ENCODE results near the gene ATP5MK. TPM values are rescaled to one million over a fixed set of nuclear protein-coding genes. Genes with fewer than 3 reads are reported as not detected.

Gene ATP5MK
- total RNA-seq, 1 experiment from 2014 or later, result 556 TPM

- H3K4me2 ChIP-seq (ENCODE audit: low read length), result no peak overlapping the region
- no peaks in the 10 kb centered on the region for H3K9me3 ChIP-seq (ENCODE audit: control insufficient read depth in 1 of 2, insufficient read depth in 1 of 2, low read depth in 1 of 2, low read length in 2 of 2)
- H3K4me3 ChIP-seq (replicated peaks in 1 of 2; ENCODE audit: low read depth in 1 of 2, low read length in 2 of 2), result no peak overlapping the region
- intact Hi-C loops (cut with micrococcal nuclease), result no loop called here
- no peak for TF ChIP-seq EZH2phosphoT487 (IDR thresholded peaks at IDR 0.05; ENCODE audit: borderline replicate concordance)
- TF ChIP-seq ZFX (IDR thresholded peaks at IDR 0.05), result no peak
- TF ChIP-seq SIN3A (IDR thresholded peaks at IDR 0.05; ENCODE audit: low read depth), result no peak
- no peak for TF ChIP-seq CTCF (IDR thresholded peaks at IDR 0.05 in 2 of 3, conservative IDR thresholded peaks at IDR 0.05 in 1 of 3; ENCODE audit: borderline replicate concordance in 1 of 3, insufficient read depth in 1 of 3, low read depth in 2 of 3, low read length in 2 of 3)
- TF ChIP-seq POLR2A (IDR thresholded peaks at IDR 0.05; ENCODE audit: borderline replicate concordance, extremely low read depth, insufficient read depth, insufficient read length), result no peak
- TF ChIP-seq POLR2AphosphoS5 (IDR thresholded peaks at IDR 0.05; ENCODE audit: low read depth, low read length), result no peak
- no peak for TF ChIP-seq ZBTB33 (IDR thresholded peaks at IDR 0.05; ENCODE audit: extremely low read depth, insufficient replicate concordance, low read length)
- no peak for TF ChIP-seq SP1 (IDR thresholded peaks at IDR 0.05; ENCODE audit: low read depth)
- TF ChIP-seq FOSL1 (IDR thresholded peaks at IDR 0.05; ENCODE audit: low read depth), result no peak
- TF ChIP-seq YY1 (IDR thresholded peaks at IDR 0.05; ENCODE audit: extremely low read depth, insufficient replicate concordance, low read depth, low read length), result no peak
- no peak for TF ChIP-seq ZNF274 (IDR thresholded peaks at IDR 0.05; ENCODE audit: low read depth, low read length)
- TF ChIP-seq SRF (IDR thresholded peaks at IDR 0.05; ENCODE audit: low read depth), result no peak
- TF ChIP-seq CEBPB (IDR thresholded peaks at IDR 0.05; ENCODE audit: low read depth), result no peak
- TF ChIP-seq CBX3 (IDR thresholded peaks at IDR 0.05; ENCODE audit: low read depth), result no peak
- no peak for TF ChIP-seq JUND (IDR thresholded peaks at IDR 0.05)
- no peaks in the 10 kb centered on the region for H4K20me1 ChIP-seq (ENCODE audit: insufficient read depth)
- no peaks in the 10 kb centered on the region for H3K4me1 ChIP-seq (ENCODE audit: control insufficient read depth in 1 of 2, insufficient read depth in 2 of 2, low read length in 2 of 2)
- H3K9me2 ChIP-seq (ENCODE audit: insufficient read depth), result no peaks in the 10 kb centered on the region
- CTCF ChIA-PET, result no interaction called here
- ATAC-seq (no peak), DNase-seq (ENCODE audit: low read depth, low spot score) (no peak)
- H3K27me3 ChIP-seq (ENCODE audit: insufficient read depth, low read length), result no peaks in the 10 kb centered on the region
- no TSS peak for BruUV-seq (replicated peaks)
- H3K9ac ChIP-seq (ENCODE audit: low read length), result no peak overlapping the region
- peaks cover 16 to 21% of the 10 kb centered on the region in 2 experiments for H3K36me3 ChIP-seq (ENCODE audit: control insufficient read depth in 1 of 2, insufficient read depth in 2 of 2, low read length in 2 of 2)
- H3K27ac ChIP-seq (ENCODE audit: low read depth, low read length), result no peak overlapping the region
- H2AFZ ChIP-seq (ENCODE audit: low read depth, low read length, poor library complexity, severe bottlenecking), result no peak overlapping the region
- no peaks in the 10 kb centered on the region for H3K79me2 ChIP-seq (ENCODE audit: insufficient read depth, low read length)
- POLR2A ChIA-PET, result interaction anchor here (0.7 kb wide), 1 partner anchor 242 kb away, joined by 3 read pairs; no protein-coding TSS in a partner anchor
- RAD21 ChIA-PET (ENCODE audit: low non-redundant PET in 1 of 2, low total read pairs in 2 of 2, uncharacterized antibody in 2 of 2, unreplicated experiment in 2 of 2), result no interaction called here
Observed at GRCh38 chr10:103382769-103383168, 13.5 kb downstream of the ATP5MK start.

Measured in HCT116 (cell line).